HG02870 (cell line): Measurements from ENCODE around the gene THEM4.
"Not testable (repeated sequence)": the region's sequence is repeated elsewhere in the genome, so short reads cannot be mapped to it uniquely, and the experiment has no call there.

ENCODE experiments used
- ATAC-seq: cut with Tn5 transposase; IDR thresholded peaks from one replicate; pipeline ENCODE4 v1.9.1; 2021; ENCODE audit warnings: mild to moderate bottlenecking, moderate library complexity; ENCODE audit not compliant: unreplicated experiment

Gene THEM4

DNA sequence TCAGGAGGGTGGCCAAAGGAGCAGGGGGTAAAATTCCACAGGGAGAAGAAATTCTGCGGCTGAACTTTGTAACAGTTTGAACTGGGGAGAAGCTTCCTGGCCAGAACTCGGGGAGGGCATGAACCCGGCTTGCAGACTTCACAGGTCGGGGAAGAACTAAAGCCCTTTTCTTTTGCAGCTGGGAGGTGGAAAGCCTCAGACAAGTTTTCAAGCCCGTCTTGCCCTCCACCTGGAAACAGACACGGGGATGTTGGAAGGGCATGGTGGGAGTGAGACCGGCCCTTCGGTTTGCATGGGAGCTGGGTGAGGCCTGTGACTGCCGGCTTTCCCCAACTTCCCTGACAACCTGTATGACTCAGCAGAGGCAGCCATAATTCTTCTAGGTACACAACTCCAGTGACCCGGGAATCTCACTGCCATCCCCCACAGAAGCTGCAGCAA lies 11.3 kb downstream of the THEM4 start:
- no peak for ATAC-seq

DNA sequence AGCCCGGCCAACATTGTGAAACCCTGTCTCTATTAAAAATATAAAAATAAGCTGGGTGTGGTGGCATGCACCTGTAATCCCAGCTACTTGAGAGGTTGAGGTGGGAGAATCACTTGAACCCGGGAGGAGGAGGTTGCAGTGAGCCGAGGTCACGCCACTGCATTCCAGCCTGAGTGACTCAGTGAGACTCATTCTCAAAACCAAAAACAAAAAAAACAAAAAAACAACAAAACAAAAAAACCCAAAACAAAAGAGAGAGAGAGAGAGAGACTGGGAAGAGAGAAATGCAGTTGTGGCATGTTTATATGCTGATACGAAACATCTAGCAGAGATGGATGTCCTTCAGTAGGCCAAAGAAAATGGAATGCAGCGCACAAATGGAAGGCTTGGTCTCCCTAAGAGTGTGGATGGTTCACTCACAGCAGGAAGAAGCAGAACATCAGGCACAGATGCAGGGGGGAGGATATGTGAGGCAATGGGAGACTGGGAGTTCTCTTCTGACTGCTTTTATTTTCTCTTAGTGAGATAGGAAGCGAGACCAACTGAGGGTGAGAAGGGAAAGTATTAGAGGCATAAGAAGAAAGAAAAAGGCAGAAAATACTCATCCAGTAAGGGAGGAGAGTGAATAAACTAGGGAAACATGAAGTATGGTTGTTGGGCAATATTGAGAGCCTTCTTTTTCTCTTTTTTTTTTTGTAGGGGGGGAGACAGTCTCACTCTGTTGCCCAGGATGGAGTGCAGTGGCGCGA lies 16.0 kb downstream of the THEM4 start:
- no peak for ATAC-seq

DNA sequence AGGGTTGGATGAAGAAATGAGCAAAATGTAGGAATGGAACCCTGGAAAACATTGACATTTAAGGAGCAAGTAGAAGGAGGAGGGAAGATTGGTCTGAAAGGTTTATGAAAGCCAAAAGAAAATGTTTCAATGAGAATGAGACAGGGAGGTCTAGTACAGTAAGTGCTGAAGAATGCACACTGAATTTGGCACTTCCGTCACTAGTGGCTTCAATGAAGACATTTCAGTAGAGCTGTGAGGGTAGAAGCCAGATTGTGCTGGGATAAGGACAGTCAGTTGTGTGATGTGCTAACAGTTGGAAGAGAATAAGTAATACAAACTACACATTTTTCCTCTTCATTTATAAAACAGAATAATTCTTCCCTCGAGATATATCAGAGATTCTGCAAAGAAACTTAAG lies 17.1 kb downstream of the THEM4 start:
- no peak for ATAC-seq

DNA sequence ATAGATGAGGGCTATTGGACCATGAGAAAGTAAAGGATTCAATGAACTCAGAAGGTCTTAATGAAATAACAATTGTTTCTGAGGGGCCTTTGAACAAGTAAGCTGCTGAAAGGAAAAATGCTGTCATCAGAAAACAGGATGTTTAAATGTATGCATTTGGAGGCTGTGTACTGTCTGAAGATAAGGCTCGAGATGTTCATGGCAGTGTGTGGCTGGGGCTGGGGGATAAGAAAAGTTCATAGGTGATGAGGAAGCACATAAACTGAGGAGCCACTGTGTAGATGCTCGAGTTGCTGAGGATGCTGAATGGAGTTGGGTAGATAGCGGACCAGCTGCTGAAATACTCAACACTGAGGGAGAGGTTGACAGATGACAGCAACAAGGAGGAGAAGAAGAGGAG lies 17.8 kb downstream of the THEM4 start:
- ATAC-seq, result no peak

DNA sequence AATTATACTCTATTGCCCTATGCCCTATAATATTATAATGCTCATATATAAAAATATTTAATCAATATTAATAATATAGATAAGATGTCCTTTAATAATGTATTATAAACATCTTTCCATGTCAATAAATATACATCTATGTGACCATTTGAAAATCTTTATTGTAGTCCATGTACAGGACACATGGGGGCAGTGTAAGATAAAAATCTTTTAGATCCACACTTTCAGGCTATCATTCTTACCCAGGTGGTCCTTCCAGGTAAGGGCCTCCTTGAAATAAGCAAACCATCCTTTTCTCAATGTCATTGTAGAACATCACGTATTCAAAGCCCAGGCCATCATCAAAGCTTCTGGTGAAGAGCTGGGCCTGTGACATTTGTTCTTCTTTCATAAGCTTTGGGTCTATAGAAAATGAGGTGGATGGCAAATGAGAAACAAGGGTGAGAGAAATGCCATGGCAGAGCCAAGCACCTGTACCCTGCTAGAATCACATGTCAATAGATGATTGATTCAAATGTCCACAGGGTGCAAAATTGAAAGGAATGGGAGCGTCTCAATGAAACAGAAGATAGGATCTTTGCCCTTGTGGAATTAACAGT lies 20.2 kb downstream of the THEM4 start:
- no peak for ATAC-seq

DNA sequence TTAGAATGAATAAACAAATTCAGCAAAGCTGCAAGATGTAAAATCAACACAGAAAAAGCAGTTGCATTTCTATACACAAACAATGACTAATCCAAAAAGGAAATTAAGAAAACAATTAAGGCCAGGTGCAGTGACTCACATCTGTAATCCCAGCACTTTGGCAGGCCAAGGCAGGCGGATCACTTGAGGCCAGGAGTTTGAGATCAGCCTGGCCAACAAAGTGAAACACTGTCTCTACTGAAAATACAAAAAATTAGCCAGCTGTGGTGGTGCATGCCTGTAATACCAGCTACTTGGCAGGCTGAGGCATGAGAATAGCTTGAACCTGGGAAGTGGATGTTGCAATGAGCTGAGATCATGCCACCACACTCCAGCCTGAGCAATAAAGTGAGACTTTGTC lies 22.3 kb downstream of the THEM4 start:
- ATAC-seq, result no peak

DNA sequence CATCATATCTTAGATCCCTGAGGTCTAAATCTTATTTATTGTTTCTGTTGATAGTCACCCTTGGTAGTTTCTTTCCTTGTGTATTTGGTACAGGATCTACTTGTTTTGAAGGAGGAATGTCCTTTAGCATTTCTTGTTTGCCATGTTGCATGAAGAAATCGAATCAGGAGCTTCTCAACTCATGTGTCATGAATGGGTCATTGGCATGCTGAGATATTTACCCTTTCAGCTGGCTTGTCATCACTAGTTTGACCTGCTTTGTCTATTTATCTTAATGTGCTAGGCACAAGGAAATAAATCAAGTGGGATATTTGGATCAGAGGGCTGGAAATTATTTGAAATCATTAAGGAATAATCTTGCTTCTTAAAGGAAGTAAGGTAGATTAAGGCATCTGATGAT lies 23.8 kb downstream of the THEM4 start:
- ATAC-seq, result no peak

DNA sequence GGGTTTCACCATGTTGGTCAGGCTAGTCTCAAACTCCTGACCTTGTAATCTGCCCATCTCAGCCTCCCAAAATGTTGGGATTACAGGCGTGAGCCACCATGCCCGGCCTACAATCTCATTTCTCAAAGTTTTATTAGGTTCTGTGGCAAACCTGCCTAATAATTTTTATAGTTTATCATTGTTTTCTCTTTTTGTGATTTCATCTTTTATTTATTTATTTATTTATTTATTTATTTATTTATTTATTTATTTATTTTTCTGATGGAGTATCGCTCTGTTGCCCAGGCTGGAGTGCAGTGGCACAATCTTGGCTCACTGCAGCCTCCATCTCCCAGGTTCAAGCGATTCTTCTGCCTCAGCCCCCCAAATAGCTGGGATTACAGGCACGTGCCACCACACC lies 24.4 kb downstream of the THEM4 start:
- ATAC-seq, result not testable (repeated sequence)

DNA sequence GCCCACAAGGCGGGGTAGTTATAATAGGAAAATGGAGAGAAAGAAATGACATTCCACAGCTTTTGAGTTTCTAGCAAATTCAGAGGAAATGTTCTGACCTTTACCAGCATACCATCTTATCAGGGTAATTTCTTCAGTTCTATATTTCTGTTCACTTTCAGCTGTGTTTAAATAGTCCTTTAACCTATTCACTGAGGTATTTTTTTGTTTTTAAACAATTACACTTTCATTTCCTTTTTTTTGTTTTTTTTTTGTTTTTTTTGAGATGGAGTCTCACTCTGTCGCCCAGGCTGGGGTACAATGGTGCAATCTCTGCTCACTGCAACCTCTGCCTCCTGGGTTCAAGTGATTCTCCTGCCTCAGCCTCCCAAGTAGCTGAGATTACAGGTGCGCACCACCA lies 24.9 kb downstream of the THEM4 start:
- not testable (repeated sequence) for ATAC-seq

DNA sequence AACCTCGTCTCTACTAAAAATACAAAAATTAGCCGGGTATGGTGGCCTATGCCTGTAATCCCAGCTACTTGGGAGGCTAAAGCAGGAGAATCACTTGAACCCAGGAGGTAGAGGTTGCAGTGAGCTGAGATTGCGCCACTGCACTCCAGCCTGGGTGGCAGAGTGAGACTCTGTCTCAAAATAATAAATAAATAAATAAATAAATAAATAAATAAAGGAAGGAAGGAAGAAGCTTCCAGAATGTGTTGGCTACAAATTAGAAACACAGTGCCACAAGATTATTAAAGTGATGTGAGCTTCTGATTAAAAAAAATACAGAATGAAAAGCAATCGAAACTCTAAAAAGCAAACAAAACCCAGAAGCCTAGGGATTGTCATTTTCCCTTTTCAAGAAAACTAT lies 25.4 kb downstream of the THEM4 start:
- ATAC-seq, result not testable (repeated sequence)

DNA sequence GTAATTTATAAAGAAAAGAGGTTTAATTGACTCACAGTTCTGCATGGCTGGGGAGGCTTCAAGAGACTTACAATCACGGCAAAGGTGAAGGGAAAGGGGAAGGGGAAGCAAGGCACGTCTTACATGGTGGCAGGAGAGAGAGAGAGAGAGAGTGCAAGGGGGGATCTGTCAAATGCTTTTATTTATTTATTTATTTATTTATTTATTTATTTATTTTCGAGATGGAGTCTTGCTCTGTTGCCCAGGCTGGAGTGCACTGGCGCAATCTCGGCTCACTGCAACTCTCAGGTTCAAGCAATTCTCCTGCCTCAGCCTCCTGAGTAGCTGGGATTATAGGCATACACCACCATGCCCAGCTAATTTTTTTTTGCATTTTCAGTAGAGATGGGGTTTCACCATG lies 26.4 kb downstream of the THEM4 start:
- not testable (repeated sequence) for ATAC-seq

DNA sequence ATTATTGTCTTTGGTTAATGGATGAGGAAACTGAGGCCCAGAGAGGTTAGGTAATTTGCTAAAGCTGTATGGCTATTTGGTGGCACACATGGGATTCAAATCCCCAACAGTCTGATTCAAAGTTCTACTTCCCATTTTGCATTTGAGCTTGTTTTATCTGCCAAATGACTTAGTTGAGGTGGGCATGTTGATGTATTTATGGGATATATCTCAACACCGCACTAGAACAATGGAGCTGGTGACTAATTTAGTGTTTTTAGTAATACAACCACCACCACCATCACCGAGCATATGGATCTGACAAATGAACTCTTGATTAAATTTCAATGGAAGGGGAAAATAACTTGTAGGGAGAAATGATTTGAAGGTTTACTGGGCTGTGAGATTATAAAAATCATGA lies 26.8 kb downstream of the THEM4 start:
- no peak for ATAC-seq

DNA sequence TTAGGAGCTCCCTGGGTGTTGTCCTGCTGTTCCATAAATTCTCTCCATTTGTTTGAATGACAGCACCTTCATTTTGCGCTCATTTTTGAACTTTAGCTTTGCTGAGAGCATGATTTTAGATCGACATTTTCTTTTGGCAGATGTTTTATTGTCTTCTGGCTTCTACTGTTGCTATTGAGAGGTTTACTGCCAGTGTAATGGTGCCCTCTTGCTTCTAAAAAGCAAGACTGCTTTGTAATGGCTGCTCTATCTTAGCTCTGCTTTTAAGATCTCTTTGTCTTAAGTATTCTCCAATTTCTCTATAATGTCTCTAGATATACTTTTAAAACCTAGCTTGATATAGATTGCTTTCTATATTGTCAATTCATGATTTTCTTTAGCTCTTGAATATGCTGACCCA lies 27.8 kb downstream of the THEM4 start:
- ATAC-seq, result no peak

DNA sequence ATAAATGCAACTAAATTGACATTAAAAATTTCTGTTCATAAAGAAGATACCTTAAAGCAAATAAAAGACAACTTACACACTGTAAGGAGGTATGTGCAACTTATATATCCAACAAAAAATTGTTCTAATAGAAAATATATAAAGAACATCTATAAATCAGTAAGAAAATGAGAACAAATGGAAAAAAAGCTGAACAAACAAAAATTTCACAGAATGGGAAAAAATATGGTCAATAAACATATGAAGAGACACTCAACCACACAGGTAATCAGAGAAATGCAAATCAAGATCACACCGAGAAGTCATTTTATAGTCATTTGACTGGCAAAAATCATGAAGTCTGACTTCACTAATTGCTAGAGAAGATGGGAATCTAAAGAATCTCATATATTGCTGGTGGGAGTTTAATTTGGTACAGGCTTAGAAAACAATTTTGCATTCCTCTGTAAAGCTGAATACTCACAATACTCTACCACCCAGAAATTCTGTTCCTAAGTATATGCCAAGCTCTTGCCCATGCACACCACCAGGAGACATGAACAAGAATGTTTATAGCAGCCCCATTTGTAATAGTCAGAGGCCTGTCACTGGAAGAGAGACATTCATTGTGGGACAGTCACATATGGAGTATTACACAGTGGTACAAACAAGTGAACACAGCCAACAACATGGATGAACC lies 33.8 kb downstream of the THEM4 start:
- ATAC-seq, result no peak

DNA sequence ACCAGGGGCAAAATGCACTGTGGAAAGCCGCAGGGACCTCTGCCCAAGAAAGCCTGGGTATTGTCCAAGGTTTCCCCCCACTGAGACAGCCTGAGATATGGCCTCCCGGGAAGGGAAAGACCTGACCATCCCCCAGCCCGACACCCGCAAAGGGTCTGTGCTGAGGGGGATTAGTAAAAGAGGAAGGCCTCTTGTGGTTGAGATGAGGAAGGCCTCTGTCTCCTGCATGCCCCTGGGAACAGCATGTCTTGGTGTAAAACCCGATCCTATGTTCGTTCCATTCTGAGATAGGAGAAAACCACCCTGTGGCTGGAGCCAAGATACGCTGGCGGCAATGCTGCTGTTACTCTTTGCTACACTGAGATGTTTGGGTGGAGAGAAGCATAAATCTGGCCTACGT lies 36.5 kb downstream of the THEM4 start:
- ATAC-seq, result not testable (repeated sequence)

DNA sequence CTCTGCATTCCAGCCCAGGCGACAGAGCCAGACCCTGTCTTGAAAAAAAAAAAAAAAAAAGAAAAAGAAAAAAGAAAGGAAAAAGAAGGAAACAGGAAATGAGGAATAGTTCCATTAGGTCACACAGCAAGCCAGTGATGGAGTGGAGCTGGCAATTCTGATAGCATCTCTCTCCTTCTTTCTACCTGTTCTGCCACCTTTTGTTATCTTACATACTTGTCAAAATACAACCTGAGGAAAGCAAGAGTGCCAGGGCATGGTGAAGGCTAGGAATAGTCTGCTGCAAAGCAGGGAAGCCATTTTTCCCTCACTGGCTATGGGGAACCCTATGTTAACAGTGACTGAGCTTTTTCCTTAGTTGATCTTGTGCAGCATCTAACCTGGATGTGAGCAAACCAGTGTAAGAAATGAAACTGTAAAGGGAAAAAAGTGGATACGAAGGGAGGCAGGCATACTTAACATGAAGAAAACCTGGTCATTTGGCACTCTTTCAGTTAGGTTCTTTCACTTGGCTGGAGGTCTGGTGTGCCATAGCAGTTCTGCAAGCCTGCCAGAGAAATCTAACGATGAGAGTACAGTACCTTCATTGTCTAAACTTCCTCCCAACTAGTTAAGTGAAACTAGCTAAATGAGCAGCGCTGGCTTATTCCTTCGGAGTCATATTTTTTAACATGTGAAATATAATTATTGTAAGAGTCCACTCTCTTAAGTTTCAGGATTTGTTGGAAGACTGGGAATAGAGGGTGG lies 37.9 kb downstream of the THEM4 start:
- ATAC-seq, result no peak

DNA sequence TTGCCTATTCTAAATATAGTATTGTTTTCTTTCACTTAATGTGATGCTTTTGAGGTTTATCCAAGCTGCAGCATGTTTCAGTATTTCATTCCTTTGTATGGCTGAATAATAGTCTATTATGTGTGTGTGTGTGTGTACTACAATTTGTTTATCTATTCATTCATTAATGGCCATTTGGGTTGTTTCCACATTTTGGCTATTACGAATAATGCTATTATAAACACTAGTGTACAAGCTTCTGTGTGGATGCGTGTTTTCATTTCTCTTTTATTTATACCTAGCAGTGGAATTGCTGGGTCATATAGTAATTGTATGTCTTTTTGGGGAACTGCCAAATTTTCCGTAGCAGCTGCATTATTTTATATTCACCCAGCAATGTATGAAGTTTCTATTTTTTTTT lies 40.8 kb downstream of the THEM4 start:
- no peak for ATAC-seq

DNA sequence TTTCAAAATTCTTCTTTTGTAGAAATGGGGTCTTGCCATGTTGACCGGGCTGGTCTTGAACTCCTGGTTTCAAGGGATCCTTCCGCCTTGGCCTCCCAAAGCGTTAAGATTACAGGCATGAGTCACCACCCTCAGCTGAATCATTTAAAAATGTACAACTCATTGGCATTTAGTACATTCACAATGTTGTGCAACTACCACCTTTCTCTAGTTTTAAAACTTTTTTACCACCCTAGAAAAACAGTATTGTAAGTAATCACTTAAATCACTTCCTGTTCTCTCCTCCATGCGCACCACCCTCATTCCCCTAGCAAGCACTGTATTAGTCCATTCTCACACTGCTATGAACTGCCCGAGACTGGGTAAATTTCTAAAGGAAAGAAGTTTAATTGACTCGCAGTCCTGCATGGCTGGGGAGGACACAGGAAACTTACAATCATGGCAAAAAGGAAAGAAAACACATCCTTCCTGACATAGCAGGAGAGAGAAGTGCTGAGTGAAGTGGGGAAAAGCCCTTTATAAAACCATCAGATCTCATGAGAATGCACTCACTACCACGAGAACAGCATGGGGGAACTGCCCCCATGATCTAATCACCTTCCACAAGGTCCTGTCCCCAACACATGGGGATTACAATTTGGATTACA lies 41.4 kb downstream of the THEM4 start:
- no peak for ATAC-seq

DNA sequence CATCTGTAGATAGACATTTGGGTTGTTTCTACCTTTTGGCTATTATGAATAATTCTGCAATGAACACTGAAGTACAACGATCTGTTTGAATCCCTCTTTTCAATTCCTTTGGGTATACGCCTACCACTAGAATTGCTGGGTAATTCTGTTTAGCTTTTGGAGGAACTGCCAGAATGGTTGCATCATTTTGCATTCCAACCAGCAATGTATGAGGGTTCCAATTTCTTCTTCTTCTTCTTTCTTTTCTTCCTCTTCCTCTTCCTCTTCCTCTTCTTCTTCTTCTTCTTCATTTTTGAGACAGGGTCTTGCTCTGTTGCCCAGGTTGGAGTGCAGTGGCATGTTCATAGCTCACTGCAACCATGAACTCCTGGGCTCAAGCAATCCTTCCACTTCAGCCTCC lies 42.0 kb downstream of the THEM4 start:
- ATAC-seq, result no peak

DNA sequence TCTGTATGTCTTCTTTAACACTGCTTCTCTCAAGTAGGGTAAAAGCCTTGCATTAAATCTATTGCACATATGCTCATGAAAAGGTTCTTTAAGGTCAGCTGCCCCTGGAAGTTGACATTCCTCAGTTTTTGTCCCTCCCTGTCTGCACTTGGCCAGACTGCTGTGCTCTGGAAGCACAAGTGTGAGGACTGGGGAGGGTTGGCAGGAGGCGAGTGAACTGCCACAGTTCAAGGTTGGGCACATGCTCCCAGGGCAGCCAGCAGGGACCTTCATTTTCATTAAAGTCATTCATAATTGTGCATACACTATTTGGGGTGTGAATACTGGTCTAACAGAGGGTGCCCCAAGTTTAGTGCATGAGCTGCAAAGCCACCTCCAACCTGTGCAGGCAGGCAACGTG lies 44.9 kb downstream of the THEM4 start:
- no peak for ATAC-seq

DNA sequence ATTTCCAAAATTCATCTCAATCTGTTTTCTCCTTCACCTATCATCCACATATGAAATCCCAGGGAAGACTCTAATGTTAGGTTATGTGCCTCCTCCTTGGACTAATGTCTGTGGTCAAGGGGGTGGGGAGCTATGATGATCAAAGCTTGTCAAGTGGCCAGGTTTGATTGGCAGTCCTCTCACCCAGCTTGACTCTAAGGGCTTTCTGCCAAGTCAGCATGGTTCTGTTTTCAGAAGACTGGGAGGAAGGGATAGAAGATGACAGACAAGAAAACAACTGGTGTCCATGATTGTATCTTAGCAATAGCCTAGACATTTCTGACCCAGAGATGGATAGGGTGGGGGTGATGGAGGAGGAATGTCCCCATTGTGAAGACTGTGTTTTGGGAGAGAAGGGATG lies 46.7 kb downstream of the THEM4 start:
- ATAC-seq, result no peak
